HEK293 (cell line): ENCODE results near the gene FOXP1.

Experiments
- ZNF404 ChIP-seq: fragments of 450-650 bp; formaldehyde crosslinking; IDR thresholded peaks from 2 replicates; pipeline ENCODE4 v1.5.1; 2017; ENCODE audit warnings: missing biosample characterization, missing genetic modification characterization
- ZNF416 ChIP-seq: fragments of 450-650 bp; formaldehyde crosslinking; IDR thresholded peaks from 2 replicates; pipeline ENCODE4 v1.5.1; 2016; ENCODE audit warnings: missing biosample characterization, missing genetic modification characterization

DNA sequence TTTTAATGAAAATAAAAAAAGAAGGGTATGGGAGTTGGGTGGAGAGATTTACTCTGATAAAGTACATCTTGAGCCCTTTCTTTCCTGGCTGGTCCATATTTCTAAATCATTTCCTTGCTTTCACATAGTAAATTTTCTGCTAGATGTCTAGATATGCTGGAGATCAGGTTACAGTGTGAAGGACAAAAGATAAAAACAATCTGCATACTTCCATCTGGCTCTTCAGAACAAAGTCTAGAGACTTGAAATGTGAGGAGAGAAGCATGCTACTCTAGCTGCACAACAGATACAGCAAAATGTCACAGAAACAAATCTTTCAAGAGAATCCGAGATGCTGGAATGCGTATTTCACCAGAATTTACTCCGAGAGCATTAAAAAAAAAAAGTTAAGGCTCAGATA lies 42.2 kb downstream of the FOXP1 start:
- no peak for TF ChIP-seq ZNF416 (tag by site-specific recombination)
- TF ChIP-seq ZNF404 (tag by site-specific recombination) = no peak
